Mucosa of stomach (tissue), 1 donor: ENCODE results near the gene RRAS.

ENCODE experiments used
- H3K27me3 ChIP-seq: one replicate; pipeline ENCODE4 v1.7.0; 2013; ENCODE audit warnings: mild to moderate bottlenecking, low read length; ENCODE audit not compliant: control insufficient read depth, insufficient read depth
- H3K36me3 ChIP-seq: one replicate; pipeline ENCODE4 v1.7.0; 2013; ENCODE audit warnings: low read length; ENCODE audit not compliant: control insufficient read depth, insufficient read depth
- H3K4me1 ChIP-seq: one replicate; pipeline ENCODE4 v1.7.0; 2013; ENCODE audit warnings: mild to moderate bottlenecking, low read length; ENCODE audit not compliant: control insufficient read depth, insufficient read depth
- H3K4me3 ChIP-seq: one replicate; pipeline ENCODE4 v1.7.0; 2013; ENCODE audit warnings: low read length
- H3K9ac ChIP-seq: one replicate; pipeline ENCODE4 v1.7.0; 2013; ENCODE audit warnings: mild to moderate bottlenecking, low read length, moderate library complexity
- H3K9me3 ChIP-seq: one replicate; pipeline ENCODE4 v1.7.0; 2013; ENCODE audit warnings: mild to moderate bottlenecking, low read length, moderate library complexity; ENCODE audit not compliant: control insufficient read depth
- donor health status: Pancreatic carcinoma.

RRAS gene

GRCh38 chr19:49669516-49669915 lies 29.6 kb upstream of the RRAS start:
- Histone ChIP-seq H3K27me3 (no peaks in the 10 kb centered on the region), H3K9ac (no peak overlapping the region), H3K9me3 (no peaks in the 10 kb centered on the region), H3K36me3 (no peaks in the 10 kb centered on the region), H3K4me3 (no peak overlapping the region), H3K4me1 (peaks cover 18% of the 10 kb centered on the region)

- Histone ChIP-seq H3K36me3 (no peaks in the 10 kb centered on the region), H3K27me3 (no peaks in the 10 kb centered on the region), H3K9me3 (no peaks in the 10 kb centered on the region)
Measured at GRCh38 chr19:49667473-49667872, 27.5 kb upstream of the RRAS start.

GRCh38 chr19:49666120-49666444 lies 26.1 kb upstream of the RRAS start:
- H3K9me3 ChIP-seq: no peaks in the 10 kb centered on the region
- peaks cover 4% of the 10 kb centered on the region for H3K36me3 ChIP-seq
- H3K27me3 ChIP-seq: no peaks in the 10 kb centered on the region
- peak overlapping the region; percentile 61 for H3K9ac ChIP-seq
- H3K4me3 ChIP-seq: peak overlapping the region; percentile 89
- peaks cover 14% of the 10 kb centered on the region for H3K4me1 ChIP-seq

More at GRCh38 chr19:49667473-49667872, 27.5 kb upstream of the RRAS start:
- peaks cover 22% of the 10 kb centered on the region for H3K4me1 ChIP-seq
- H3K9ac ChIP-seq: no peak overlapping the region
- no peak overlapping the region for H3K4me3 ChIP-seq

- Histone ChIP-seq H3K9me3 (no peaks in the 10 kb centered on the region), H3K9ac (peak within 1 kb of the TSS; percentile 61), H3K36me3 (peaks cover 4% of the 10 kb centered on the region), H3K4me3 (peak within 1 kb of the TSS; percentile 89), H3K4me1 (peaks cover 14% of the 10 kb centered on the region), H3K27me3 (no peaks in the 10 kb centered on the region)
Measured at GRCh38 chr19:49665351-49666119, 25.6 kb upstream of the RRAS start, which contains the start of the genes BCL2L12 and IRF3. Gene BCL2L12, plus strand, starts transcription at chr19:49665933. Its CDS starts 760 bp downstream, at chr19:49666693. Gene IRF3, minus strand, starts transcription at chr19:49665857. Its CDS starts 1,019 bp downstream, at chr19:49664838.

GRCh38 chr19:49665036-49665350 lies 25.1 kb upstream of the RRAS start:
- Histone ChIP-seq H3K36me3 (peaks cover 4% of the 10 kb centered on the region), H3K4me3 (peak overlapping the region; percentile 89), H3K9me3 (no peaks in the 10 kb centered on the region), H3K27me3 (no peaks in the 10 kb centered on the region), H3K4me1 (peaks cover 14% of the 10 kb centered on the region), H3K9ac (peak overlapping the region; percentile 61)

GRCh38 chr19:49664171-49665035 lies 24.5 kb upstream of the RRAS start:
- H3K36me3 ChIP-seq: peaks cover 9% of the 10 kb centered on the region
- peaks cover 14% of the 10 kb centered on the region for H3K4me1 ChIP-seq
- no peaks in the 10 kb centered on the region for H3K9me3 ChIP-seq
- no peaks in the 10 kb centered on the region for H3K27me3 ChIP-seq
- peak overlapping the region; percentile 61 for H3K9ac ChIP-seq
- peak overlapping the region; percentile 89 for H3K4me3 ChIP-seq

GRCh38 chr19:49663224-49663623 lies 23.3 kb upstream of the RRAS start:
- Histone ChIP-seq H3K9me3 (no peaks in the 10 kb centered on the region), H3K27me3 (no peaks in the 10 kb centered on the region), H3K4me3 (no peak overlapping the region), H3K4me1 (peaks cover 14% of the 10 kb centered on the region), H3K9ac (no peak overlapping the region), H3K36me3 (peaks cover 21% of the 10 kb centered on the region)

GRCh38 chr19:49662011-49662410 lies 22.1 kb upstream of the RRAS start:
- Histone ChIP-seq H3K4me3 (no peak overlapping the region), H3K36me3 (peaks cover 21% of the 10 kb centered on the region), H3K9me3 (no peaks in the 10 kb centered on the region), H3K9ac (no peak overlapping the region), H3K27me3 (no peaks in the 10 kb centered on the region), H3K4me1 (peaks cover 14% of the 10 kb centered on the region)

GRCh38 chr19:49660338-49660961 lies 20.5 kb upstream of the RRAS start:
- Histone ChIP-seq H3K4me1 (peaks cover 6% of the 10 kb centered on the region), H3K4me3 (no peak overlapping the region), H3K9ac (no peak overlapping the region), H3K27me3 (no peaks in the 10 kb centered on the region), H3K9me3 (no peaks in the 10 kb centered on the region), H3K36me3 (peaks cover 26% of the 10 kb centered on the region)

- Histone ChIP-seq H3K4me1 (no peaks in the 10 kb centered on the region), H3K4me3 (no peak overlapping the region), H3K27me3 (no peaks in the 10 kb centered on the region), H3K9ac (no peak overlapping the region), H3K9me3 (no peaks in the 10 kb centered on the region), H3K36me3 (peaks cover 32% of the 10 kb centered on the region)
Measured at GRCh38 chr19:49658566-49659442, 18.9 kb upstream of the RRAS start.

- H3K27me3 ChIP-seq: no peaks in the 10 kb centered on the region
- no peaks in the 10 kb centered on the region for H3K9me3 ChIP-seq
- no peaks in the 10 kb centered on the region for H3K4me1 ChIP-seq
- no peak overlapping the region for H3K9ac ChIP-seq
- peaks cover 32% of the 10 kb centered on the region for H3K36me3 ChIP-seq
- H3K4me3 ChIP-seq: no peak overlapping the region
Measured at GRCh38 chr19:49658139-49658517, 18.2 kb upstream of the RRAS start.
